Esophagus mucosa (tissue), 1 donor: Measurements from ENCODE around the gene UBL4A. TPM values are rescaled to one million over a fixed set of nuclear protein-coding genes. Genes with fewer than 3 reads are reported as not detected.

Experiments
- ATAC-seq: fragments of 200-7000 bp; cut with Tn5 transposase; one replicate; pipeline ENCODE4 v1.9.1; 2020
- total RNA-seq: library from RNA; stranded (reverse); gene quantifications from one replicate; pipeline ENCODE4 v1.2.4, GENCODE V29; 2023
- donor health status: DM: yes; HTN: yes; CAD: no.

Gene UBL4A
- total RNA-seq, 1 donor from 2014 or later: 32.3 TPM

DNA sequence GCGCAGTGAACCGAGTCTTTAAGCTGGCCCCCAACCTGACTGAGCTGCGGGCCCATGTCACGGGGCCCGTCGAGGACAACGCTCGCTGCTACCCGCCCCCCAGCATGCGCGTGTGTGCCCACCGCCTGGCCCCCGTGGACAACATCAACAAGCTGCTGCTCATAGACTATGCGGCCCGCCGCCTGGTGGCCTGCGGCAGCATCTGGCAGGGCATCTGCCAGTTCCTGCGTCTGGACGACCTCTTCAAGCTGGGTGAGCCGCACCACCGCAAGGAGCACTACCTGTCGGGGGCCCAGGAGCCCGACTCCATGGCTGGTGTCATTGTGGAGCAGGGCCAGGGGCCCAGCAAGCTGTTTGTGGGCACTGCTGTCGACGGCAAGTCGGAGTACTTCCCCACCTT lies 26.1 kb downstream of the UBL4A start:
- no peak for ATAC-seq

DNA sequence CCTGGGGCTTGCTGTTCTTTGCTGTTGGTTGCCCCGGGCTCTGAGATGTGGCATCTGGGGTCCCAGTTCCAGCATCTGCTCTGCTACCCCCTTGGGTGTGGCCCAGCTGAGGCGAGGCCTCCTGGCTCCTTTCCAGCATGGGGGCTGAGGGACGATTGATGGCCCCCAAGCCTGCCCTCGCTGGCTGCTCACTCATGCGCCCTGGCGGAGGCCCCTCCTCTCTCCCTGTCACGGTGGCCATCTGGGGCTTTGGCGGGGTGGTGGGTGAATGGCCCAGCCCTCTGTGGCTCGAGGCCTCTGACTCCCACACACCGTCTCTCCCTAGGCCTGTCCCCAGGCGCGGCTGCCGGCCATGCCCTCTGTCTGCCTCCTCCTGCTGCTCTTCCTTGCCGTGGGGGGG lies 26.6 kb downstream of the UBL4A start:
- no peak for ATAC-seq

DNA sequence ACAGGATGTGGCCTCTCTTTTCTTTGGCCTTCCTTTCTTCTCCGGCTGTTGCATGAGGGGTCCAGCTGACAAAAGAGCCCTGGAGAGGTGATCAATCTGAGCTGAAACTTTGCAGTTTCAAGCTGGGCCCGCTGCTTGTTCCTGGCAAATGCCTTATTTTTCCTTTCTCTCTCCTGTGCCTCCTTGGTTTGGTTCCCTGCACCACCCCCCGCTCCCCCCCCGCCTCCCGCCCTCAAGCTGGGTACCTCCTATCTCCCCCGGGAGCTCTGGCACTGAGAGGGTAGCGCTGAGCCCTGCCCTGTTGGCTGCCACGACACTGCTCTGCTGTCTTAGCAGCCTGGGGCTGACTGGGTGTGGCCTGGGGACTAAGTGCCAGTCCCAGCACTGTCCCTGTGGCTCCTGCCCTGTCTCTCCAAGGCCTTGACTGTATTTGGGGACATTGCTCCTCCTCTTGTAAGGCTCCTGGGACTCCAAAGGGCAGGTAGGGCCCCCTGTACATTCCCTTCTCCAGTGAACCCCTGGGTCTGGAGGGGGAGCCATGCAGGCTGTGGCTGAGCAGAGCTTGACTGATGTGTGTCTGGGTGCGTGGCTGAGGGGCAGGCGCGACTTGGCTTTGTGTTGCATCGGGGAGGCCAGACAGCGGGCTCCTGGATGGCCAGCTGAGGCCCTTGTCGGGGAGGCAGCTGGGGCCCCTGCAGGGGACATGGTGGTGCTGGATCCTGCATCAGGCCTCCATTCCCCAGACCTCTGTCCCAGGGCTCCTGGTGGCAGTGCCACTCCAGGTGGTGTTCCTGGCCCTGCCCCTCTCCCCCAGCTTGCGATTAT lies 27.2 kb downstream of the UBL4A start:
- peak; percentile 61 for ATAC-seq

DNA sequence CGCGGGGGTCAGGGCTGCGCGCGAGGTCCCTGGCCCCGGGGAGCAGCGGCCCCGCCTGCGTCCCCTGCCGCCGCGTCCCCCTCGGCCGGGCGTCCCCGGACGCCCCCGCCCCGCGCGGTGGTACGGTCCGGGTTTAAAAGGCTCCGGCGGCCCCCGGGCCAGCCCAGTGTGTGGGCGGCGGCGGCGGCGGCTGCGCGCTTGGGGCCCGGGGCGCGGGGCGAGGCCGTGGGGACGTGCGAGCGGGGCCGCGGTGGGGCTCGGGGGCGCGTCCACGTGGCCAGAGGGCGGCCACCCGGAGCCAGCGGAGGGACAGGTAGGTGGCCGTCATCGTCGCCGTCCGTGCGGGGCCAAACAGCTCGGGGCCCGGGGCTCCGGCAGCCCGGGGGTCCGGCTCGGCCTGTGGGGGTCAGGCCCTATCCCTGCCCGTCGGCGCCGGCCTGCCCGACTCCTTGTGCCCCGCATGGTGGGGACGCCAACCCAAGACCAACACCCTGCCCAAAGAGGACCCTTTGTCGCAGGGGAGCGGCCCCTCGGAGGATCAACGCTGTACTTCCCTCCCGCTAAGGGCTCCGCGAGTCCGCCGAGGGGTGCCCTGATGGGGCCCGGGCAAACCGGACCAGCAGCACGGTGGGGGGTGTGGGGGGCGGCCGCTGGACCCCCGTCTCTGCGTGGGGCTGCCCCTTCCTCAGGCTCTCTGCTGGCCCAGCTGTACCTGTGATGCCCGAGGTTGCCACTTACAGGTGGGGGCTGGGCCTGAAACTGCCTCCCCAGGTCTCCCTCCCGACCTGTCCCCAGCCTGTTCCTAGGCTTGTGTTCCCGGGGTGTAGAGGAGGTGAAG lies 28.1 kb downstream of the UBL4A start, which contains the start of gene PLXNA3:
Gene PLXNA3 (plus strand): TSS at position 166 of the 838 bp plus-strand sequence. CDS start 1,903 bp downstream, outside the sequence.
- ATAC-seq: peak; percentile 70

DNA sequence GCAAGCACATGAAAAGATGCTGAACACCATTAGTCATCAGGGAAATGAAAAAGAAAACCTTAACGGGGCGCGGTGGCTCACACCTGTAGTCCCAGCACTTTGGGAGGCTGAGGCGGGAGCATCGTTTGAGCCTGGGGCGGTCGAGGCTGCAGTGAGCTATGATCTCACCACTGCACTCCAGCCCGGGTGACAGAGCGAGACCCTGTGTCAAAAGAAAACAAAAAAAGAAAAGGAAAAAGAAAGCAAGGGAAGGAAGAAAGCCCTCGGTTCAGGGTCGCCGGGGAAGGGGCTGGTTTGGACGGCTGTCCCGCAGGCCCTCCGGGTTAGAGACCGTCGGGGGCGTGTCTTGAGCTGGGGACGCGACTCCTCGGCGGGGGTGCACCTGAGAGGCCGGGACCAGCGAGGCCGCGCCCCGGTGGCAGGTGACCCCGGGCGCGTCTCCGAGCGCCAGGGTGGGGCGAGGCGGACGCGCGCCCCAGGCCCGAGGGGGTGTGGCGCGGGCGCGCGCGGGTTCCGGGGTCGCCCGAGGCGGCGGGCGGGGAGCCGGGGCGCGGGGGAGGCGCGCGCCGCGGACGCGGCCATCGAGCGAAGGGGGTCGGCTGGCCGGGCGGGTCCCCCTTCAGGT lies 28.8 kb downstream of the UBL4A start:
- ATAC-seq: peak; percentile 44

DNA sequence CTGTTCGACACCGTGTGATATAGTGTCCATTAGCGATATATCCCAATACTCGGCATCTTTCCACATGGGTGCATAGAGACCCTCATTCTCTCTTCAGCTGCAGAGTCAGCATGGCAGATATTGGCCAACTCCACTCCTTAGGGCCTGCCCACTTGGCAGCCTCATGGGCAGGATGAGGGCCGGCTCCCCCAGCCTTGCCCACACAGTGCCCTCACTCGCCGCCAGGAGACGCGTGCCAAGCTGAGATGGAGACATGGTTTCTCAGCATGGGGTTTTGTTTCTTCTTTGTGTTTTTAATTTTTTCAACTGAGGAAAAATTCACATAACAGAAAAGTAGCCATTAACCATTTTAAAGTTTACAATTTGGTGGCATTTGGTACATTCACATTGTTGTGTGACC lies 33.6 kb downstream of the UBL4A start:
- no peak for ATAC-seq

DNA sequence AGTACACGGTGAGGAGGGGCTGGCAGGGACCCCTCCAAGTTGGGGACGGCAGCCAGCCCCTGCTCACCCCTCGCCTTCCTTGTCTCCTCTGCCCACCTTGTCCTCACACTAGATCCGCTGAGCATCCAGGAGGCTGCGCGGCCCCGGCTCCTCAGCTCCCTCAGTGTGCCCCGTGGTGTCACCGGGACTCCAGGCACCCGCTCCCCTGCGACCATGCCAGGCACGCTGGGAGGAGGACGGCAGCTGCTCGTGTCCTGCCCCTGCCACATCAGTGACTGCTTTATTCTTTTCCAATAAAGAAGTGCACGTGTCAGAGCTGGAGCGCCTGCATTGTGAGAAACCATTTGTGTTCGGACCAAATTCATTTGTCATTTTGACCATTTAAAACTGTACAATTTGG lies 36.1 kb downstream of the UBL4A start:
- ATAC-seq: no peak

DNA sequence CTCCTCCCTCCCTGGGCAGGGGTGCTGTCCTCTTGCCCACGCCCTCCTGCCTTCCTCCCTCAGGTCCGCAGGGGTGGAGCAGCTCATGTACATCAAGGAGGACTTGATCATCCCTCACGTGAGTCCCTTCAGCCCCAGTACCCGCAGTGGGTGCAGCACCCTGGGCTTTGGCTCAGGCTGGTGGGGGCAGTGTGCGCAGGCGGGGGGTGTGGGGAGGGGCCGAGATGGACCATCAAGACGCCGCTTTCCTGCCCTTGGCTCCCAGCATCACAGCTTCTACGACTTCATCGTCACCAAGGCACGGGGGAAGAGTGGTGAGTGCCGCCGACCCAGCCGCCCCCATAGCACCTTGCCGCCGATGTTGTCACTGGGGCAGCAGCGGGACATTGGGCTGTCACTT lies 36.8 kb downstream of the UBL4A start:
- no peak for ATAC-seq

DNA sequence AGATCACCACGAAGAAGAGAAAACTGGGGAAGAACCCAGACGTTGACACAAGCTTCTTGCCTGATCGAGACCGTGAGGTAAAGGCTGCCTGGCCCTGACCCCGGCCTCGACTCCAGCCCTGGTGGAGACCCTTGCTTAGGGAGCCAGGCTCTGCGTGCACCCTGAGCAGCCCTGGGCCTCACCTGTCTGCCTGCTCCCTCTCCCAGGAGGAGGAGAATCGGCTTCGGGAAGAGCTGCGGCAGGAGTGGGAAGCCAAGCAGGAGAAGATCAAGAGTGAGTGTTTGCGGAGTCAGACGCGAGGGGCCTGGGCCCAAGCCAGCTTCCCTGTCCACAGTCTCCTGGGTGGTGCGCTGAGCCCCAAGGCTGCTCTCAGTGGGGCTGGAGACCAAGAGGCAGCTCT lies 37.9 kb downstream of the UBL4A start:
- no peak for ATAC-seq

DNA sequence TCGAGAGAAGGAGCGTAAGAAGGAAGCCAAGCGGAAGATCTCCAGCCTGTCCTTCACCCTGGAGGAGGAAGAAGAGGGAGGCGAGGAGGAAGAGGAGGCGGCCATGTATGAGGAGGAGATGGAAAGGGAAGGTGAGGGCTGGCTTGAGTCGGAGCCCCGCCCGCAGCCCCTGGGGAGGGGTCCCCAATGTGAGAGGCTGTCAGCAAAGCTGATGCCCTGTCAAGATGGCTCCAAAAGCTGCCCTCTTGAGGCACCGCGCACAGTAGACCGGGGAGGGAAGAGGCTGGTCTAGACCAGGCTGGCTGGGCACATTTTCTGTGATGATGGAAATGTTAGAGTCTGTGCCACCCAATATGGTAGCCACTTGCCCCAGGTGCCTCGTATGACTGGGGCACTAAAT lies 40.0 kb downstream of the UBL4A start:
- no peak for ATAC-seq

DNA sequence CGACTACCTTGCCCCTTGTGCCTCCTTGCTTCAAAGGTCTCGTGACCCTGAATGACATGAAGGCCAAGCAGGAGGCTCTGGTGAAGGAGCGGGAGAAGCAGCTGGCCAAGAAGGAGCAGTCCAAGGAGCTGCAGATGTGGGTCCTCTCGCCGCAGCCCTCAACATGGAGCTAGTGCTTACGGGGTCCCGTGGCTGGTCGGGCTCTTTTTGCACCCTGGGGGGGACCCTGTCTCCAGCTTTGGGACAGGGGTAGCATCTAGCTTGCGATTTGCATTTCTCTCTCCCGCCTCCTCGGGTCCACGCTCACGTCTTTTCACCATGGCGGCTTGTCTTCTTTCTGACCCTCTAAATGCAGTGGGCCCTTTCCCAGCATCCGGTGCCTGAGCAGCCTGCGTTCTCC lies 40.6 kb downstream of the UBL4A start:
- no peak for ATAC-seq

DNA sequence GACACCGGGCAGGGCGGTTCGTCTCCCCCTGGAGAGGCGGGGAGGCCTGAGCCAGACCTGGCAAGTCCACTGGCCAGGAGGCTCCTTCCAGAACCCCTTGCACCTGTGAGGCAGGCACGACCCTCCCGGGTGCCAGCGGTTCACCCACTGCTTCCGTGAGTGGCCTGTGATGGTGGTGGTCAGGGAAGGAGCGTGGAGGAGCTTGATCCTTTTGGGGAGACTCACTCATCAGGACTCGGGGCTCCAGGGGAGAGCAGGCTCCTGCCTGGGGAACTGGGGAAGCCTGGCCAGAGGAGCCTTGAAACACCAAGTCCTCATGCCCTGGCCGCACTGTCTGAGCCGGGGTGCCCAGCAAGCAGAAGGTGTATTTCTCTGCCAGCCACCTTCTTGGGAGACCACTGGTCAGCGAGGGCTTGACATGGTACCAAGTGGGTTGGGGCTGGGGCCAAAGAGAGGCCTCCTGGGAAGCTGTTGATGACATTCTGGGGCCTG lies 41.6 kb downstream of the UBL4A start:
- ATAC-seq: no peak

DNA sequence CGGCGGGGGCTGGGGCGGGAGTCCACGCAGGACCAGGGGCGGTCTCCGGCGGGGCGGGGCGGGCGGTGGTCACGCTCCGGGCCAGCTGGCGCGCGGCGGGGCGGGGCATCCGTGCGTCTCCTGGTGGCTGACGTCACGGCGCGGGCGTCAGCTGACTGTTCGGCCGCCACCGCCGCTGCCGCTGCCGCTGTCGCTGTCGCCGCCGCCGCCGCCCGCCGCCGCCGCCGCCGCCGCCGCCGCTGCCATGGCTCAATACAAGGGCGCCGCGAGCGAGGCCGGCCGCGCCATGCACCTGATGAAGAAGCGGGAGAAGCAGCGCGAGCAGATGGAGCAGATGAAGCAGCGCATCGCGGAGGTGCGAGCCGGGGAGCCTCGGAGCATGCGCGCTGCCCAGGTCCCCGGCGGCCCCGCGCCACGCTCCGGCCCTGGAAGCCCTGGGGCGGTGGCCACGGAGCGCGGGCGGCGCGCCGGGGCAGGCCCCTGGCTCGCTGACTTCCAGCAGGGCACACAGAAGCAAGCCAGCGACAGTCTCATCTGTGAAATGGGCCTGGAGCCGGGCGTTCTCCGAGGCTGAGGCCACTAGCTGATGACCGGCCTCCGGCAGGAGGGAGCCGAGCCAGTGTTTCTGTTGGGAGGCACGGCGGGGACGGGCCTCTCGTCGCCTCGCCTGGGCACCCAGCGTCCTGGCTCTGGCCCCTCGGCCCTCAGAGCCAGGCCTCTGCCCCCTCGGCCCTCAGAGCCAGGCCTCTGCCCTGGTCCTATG lies 42.2 kb downstream of the UBL4A start, which contains the start of gene FAM50A:
Gene FAM50A (plus strand): TSS at position 150 of the 763 bp plus-strand sequence. CDS start 95 bp downstream, at position 245.
- ATAC-seq: peak; percentile 66

DNA sequence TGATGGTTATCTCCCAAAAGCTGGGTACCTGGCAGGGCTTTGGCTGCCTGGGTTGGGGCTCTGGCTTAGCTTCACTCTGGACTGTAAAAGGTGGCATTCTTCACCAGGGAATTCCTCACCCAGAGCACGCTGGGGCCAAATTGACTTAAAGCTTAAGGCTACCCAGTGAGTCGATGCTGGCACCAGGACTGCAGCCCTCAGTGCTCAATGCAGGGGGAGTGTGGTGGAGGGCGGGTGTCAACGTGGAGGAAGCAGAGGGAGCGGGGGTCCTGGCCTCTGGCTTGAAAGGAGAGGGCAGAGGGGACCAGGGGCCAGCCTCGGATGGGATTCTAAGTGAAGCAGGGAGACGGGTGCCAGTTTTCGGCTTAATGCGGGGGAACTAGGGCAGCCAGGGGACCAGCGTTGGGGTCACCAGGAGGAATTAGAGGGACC lies 42.9 kb downstream of the UBL4A start:
- ATAC-seq: no peak

DNA sequence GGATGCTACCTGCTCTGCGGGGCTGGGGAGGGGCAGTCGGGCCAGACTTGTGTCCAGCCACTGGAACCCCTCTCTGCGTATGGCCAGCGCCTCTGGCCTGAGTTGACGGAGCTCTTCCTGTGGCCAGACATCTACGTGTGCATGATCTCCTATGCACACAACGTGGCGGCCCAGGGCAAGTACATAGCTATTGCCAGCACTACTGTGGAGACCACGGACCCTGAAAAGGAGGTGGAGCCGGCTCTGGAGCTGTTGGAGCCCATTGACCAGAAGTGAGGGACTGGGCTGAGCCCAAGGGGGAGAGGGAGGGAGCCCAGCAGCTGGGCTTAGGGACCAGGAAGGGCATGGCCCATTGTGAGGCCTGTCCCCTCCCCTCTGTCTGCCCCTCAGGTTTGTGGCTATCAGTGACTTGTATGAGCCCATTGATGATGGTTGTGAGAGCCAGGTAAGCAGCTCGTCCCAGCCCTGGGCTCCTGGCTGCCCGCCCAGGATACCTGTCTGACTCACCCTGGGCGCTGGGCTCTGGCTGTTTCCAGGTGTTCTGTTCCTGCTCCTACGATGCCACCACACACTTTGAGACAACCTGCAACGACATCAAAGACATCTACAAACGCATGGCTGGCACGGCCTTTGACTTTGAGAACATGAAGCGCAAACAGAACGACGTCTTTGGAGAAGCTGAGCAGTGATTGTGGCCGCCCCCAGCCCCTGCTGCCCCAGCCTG lies 44.3 kb downstream of the UBL4A start:
- peak; percentile 64 for ATAC-seq

DNA sequence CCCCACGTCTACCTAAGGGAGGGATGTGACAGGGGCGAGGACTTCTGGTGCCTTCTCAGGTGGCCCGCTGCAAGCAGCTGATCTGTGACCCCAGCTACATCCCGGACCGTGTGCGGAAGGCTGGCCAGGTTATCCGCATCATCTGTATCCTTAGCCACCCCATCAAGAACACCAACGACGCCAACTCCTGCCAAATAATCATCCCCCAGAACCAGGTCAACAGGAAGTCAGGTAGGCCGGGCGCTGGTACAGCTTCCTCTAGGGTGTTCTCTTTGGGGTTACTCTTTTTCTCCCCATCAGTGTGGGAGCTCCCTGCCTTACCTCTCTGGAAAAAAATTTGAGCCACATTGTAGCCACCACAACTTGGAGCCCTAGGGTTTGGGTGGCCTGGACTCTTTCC lies 44.9 kb downstream of the UBL4A start:
- no peak for ATAC-seq

DNA sequence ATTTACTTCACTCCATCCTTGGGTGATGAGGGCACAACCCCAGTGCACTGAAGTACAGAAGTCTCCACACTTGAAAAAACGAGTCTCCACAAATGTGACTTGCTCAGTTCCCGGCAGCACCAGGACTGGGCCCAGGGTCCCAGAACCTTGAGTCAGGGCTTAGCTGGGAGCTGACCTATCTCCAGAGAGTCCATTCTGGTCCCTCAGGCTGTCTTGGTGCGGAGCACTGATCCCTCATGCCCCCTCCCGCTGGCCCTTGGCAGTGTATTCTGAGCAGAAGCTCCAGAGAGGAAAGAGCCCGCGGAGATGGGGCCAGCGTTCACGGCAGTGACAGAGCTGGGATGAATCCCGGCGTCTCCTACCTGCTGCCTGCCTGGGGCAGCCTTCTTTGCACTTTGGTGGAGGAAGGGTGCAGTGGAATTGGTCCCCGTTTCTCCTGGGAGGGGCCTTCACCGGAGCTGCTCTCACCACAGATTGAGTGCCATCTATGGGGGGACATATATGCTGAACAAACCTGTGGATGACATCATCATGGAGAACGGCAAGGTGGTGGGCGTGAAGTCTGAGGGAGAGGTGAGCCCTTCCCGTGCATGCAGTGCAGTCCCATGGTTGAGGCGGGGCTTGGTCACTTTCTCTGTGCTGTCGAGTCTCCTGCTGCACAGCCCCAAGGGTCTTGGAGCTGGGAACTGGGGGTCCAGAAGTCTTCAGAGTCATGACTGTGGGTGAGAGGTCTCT lies 45.6 kb downstream of the UBL4A start:
- ATAC-seq: no peak

DNA sequence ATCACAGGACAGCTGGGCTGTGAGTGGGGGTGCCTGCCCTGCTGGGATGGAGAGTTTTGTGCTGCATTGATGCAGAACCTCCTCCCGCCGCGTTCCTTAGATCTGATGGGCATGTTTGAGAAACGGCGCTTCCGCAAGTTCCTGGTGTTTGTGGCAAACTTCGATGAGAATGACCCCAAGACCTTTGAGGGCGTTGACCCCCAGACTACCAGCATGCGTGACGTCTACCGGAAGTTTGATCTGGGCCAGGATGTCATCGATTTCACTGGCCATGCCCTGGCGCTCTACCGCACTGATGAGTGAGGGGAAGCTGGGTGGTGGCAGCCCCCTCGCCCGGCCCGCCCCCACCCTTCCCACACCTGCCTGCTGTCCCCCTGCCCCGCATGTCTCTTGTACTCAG lies 46.6 kb downstream of the UBL4A start:
- ATAC-seq: no peak

DNA sequence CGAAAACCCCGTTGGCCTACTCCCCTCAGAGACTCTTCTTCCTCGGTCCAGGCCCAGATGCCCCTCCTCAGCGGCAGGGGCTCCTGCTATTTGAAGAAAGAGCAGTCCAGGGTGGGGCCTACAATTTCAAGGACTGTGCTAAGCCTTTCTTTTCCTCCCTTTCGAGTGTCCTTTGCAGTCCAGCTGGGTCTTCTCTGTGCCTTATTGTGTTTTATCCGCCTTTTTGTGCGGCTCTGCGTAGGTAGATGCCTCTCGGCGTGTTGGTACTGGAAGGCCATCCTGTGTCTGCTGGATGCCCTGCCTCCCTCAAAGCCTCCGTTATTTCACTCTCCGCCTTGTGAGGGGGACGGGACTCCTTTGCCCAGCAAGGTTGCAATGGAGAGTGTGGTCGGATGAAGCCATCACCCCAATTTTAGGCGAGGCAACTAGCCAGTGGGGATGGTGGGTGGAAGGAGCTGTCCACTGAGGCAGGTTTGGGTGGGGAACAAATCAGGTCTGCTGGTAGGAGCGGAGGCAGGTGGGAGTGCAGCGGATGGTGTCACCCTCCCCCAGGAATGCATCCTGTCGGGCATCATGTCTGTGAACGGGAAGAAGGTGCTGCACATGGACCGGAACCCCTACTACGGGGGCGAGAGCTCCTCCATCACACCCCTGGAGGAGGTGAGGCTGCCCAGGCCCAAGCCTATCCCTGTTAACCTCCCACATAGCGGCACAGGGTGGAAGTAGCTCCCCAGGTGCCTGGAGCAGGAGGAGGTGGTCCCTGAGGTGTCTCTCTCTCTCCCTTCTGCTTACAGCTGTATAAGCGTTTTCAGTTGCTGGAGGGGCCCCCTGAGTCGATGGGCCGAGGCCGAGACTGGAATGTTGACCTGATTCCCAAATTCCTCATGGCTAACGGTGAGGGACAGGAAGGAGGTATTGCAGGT lies 48.2 kb downstream of the UBL4A start:
- no peak for ATAC-seq
